Left ventricle myocardium inferior (tissue), 1 donor: ENCODE data around the gene IP6K1. TPM values are rescaled to one million over a fixed set of nuclear protein-coding genes. Genes with fewer than 3 reads are reported as not detected.
A peak's percentile ranks its signal among the peaks of the same experiment; 100 is the strongest.

Experiments
- DNase-seq: peaks from one replicate; pipeline ENCODE4 v3.0.0-alpha.2; 2020
- H3K27ac ChIP-seq: fragments of 200-600 bp; replicated peaks from 2 replicates; pipeline ENCODE4 v1.8.0; 2021
- H3K27me3 ChIP-seq: fragments of 200-600 bp; 2 replicates; pipeline ENCODE4 v1.8.0; 2021; ENCODE audit warnings: low read depth
- H3K36me3 ChIP-seq: fragments of 200-600 bp; 2 replicates; pipeline ENCODE4 v1.8.0; 2021
- H3K4me1 ChIP-seq: fragments of 200-600 bp; 2 replicates; pipeline ENCODE4 v1.8.0; 2021
- H3K4me3 ChIP-seq: fragments of 200-600 bp; 2 replicates; pipeline ENCODE4 v1.8.0; 2021; ENCODE audit warnings: mild to moderate bottlenecking, moderate library complexity
- H3K9me3 ChIP-seq: fragments of 200-600 bp; replicated peaks from 2 replicates; pipeline ENCODE4 v1.8.0; 2021
- intact Hi-C: fragments of 100-400 bp; cut with micrococcal nuclease; formaldehyde crosslinking; loops from one replicate; pipeline ENCODE4 v1.11.0; 2022
- total RNA-seq: library from RNA; stranded (reverse); fragmentation: NEBNext Ultra II Directional; extraction: Animal tissue kit (Norgen Biotek cat#: 25700); gene quantifications from one replicate; pipeline ENCODE4 v1.2.1, GENCODE V29; 2021
- TF ChIP-seq, protein P1 (sequence below): fragments of 200-600 bp; IDR thresholded peaks from 2 replicates; pipeline ENCODE4 v1.8.0; 2021; ENCODE audit warnings: antibody characterized with exemption, mild to moderate bottlenecking, borderline replicate concordance
- donor health status: DM: no; HTN: yes; CAD: no; lungs with severe emphysema.

The IP6K1 gene
- total RNA-seq, 1 donor from 2014 or later: 16.9 TPM

DNA sequence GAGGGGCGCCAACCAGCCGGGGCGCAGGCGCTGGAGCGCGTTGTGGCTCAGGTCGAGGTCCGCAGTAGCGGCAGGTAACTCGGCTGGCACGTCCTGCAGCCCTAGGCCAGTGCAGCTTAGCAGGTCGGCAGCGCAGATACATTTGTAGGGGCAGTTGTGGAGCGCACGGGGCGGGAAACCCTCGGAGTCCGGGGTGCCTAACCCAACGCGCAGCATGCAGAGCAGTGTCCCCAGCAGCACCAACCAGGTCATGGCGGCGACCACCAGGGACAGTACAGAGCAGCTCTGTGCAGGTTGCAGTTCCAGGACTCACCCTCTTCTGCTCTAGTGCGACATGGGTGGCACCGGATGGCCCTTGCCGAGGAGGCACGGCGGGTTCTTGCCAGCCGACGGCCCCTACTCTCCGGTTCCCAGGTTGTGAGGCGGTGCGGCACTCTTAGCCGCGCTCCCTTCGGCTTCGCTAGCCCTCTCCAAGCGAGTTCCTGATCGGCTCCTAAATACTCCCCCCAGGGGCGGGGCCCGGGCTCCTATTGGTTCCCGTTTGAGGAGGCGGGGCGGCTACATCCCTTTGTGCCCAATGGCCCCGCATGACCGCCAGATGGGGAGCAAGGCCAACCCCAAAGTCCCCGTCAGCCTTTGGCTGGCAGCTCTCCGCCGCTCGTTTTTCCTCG is 67.0 kb downstream of the IP6K1 start, which contains the start of gene AMIGO3:
AMIGO3 (minus strand) TSS at position 471 of the 671 bp plus-strand sequence; CDS start at position 252, 219 bp downstream.
- peak; percentile 97 for DNase-seq
- H3K4me3 ChIP-seq: peak within 1 kb of the TSS; percentile 78
- peaks cover 40% of the 10 kb centered on the region for H3K36me3 ChIP-seq
- no peaks in the 10 kb centered on the region for H3K9me3 ChIP-seq
- TF ChIP-seq, protein P1, sequence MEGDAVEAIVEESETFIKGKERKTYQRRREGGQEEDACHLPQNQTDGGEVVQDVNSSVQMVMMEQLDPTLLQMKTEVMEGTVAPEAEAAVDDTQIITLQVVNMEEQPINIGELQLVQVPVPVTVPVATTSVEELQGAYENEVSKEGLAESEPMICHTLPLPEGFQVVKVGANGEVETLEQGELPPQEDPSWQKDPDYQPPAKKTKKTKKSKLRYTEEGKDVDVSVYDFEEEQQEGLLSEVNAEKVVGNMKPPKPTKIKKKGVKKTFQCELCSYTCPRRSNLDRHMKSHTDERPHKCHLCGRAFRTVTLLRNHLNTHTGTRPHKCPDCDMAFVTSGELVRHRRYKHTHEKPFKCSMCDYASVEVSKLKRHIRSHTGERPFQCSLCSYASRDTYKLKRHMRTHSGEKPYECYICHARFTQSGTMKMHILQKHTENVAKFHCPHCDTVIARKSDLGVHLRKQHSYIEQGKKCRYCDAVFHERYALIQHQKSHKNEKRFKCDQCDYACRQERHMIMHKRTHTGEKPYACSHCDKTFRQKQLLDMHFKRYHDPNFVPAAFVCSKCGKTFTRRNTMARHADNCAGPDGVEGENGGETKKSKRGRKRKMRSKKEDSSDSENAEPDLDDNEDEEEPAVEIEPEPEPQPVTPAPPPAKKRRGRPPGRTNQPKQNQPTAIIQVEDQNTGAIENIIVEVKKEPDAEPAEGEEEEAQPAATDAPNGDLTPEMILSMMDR: peak; percentile 70
- peak within 1 kb of the TSS; percentile 82 for H3K27ac ChIP-seq
- intact Hi-C loops: no loop called here
- H3K27me3 ChIP-seq: no peaks in the 10 kb centered on the region
- H3K4me1 ChIP-seq: peaks cover 52% of the 10 kb centered on the region

DNA sequence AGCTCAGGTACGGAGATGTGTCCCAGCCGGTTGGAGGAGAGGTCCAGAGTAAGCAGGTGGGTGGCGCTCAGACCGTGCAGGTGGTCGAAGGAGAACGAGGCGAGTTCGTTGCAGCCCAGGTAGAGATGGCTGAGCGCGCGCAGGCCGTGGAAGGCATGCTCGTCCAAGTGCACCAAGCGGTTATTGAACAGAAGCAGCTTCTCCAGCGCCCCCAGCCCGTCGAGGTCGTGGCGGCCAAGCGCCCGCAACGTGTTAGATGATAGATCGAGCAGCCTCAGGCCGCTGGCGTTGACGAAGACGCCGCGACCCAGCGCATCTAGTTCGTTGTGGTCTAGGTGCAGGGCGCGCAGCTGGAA is 67.5 kb downstream of the IP6K1 start:
- intact Hi-C loops: no loop called here
- Histone ChIP-seq H3K27me3 (no peaks in the 10 kb centered on the region), H3K4me3 (peak overlapping the region; percentile 78), H3K36me3 (peaks cover 40% of the 10 kb centered on the region), H3K4me1 (peaks cover 49% of the 10 kb centered on the region), H3K27ac (peak overlapping the region; percentile 82), H3K9me3 (no peaks in the 10 kb centered on the region)
- TF ChIP-seq, protein P1: no peak
- DNase-seq: no peak

DNA sequence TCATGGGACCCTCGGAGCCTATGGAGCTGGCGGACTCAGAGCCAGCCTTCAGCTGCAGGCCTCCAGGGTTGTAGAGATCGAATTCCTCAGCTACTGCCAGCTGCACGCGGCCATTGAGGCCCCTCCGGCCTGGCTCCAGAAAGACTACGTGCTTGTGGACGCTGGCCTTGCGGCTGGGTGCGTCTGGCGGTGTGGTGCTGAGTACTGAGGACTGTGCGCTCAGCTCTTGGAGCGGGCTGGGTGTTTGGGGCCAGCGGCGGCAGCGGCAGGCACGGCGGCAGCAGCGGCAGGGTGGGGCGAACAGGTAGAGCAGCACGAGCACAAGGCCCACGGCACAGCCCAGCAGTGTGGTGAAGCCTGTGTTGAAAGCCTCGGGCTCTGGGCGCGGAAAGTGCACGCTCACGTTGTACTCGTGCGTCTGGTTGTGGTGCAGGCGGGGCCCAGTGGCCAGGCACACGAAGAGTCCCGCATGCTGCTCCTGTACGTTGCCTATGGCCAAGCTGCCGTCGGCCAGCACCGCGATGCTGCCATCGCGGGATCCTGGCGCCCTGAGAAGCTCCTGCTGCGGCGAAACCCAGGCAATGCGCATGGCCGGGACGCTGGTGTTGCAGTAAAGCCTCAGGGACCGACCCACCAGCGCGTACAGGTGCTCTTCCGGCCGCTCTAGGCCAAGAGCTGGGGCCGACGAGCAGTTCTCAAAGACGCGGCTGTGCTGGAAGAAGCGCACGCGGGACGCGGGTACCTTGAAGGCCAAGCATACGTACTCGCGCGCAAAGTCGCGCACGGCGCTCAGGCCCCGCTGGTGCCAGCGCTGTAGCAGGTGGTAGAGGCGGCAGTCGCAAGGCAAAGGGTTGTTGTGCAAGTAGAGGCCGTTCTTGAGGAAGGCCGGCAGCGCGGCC is 68.1 kb downstream of the IP6K1 start:
- Histone ChIP-seq H3K36me3 (peaks cover 41% of the 10 kb centered on the region), H3K9me3 (no peaks in the 10 kb centered on the region), H3K4me3 (peak overlapping the region; percentile 78), H3K27me3 (no peaks in the 10 kb centered on the region), H3K27ac (no peak overlapping the region), H3K4me1 (peaks cover 43% of the 10 kb centered on the region)
- DNase-seq: no peak
- intact Hi-C loops: no loop called here
- TF ChIP-seq, protein P1: no peak

DNA sequence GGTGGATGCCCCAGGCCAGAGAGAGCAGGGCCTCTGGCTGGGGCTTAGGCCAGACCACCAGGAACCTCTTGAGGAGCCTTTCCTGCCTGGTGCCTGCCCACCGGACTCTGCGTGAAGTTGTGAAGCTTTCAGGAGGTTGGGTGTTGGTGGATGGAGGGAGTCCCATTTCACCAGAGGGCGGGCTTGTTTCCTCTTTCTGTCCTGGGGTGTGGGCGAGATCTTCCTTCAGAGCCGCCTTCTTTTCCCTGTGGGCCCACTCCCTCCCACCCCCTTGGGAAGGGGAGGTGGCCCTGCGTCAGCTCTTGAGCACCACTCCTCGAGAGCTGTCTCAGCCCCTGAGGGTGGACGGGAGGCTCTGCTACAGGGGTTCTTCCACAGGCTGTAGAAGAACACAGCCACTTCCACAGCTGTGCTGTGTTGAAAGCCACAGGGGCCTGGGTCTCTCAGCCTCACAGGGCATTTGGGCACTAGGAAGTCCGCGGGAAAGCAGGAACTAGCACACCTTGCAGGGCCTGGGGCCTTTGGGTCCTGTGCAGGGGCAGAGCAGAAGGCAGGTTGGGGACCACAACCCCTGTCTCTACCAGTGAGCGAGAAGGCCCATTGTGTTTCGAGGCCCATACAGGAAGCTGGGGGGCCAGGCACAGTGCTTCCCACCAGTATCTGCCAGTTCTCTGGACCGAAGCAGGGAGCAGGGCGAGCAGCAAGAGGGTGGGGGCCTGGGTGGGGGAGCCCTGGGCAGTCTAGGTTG is 69.0 kb downstream of the IP6K1 start:
- Histone ChIP-seq H3K27ac (no peak overlapping the region), H3K4me1 (peaks cover 35% of the 10 kb centered on the region), H3K36me3 (peaks cover 47% of the 10 kb centered on the region), H3K9me3 (no peaks in the 10 kb centered on the region), H3K4me3 (no peak overlapping the region), H3K27me3 (no peaks in the 10 kb centered on the region)
- intact Hi-C loops: no loop called here
- no peak for DNase-seq
- TF ChIP-seq, protein P1: no peak

DNA sequence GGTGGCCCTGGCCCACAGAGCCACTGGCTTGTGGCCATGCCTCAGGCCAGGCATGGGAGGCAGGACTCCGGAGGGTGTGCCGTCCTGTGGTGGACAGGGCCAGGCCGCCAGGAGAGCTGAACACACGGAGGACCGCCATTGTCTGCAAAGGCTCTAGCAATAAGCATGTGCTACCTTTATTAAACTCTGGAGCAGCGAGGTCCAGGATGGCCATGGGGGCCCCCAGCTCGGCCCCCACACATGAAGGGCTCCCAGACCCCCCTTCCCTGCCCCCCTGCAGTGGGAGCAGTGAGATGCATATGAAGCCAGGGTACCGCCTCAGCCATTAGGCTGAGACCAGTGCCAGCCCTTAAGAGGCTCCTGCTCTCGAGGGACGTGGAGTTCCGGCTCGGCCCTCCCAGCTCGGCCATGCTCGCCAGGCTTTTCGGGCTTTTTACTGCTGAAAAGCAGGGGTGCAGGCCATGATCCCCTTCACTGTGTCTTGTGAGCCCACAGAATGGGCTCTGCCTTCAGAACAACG is 69.6 kb downstream of the IP6K1 start:
- intact Hi-C loops: no loop called here
- Histone ChIP-seq H3K4me1 (peaks cover 29% of the 10 kb centered on the region), H3K27me3 (no peaks in the 10 kb centered on the region), H3K9me3 (no peaks in the 10 kb centered on the region), H3K27ac (no peak overlapping the region), H3K36me3 (peaks cover 43% of the 10 kb centered on the region), H3K4me3 (no peak overlapping the region)
- DNase-seq: no peak
- TF ChIP-seq, protein P1: no peak
